Ovary (tissue), 9 donors: ENCODE results near the gene FMNL2. TPM values are rescaled to one million over a fixed set of nuclear protein-coding genes. Genes with fewer than 3 reads are reported as not detected.

Experiments used
- DNase-seq, 5 donors: peaks; one replicate each; pipeline ENCODE4 v3.0.0-alpha.2; 2019 to 2020
- H3K27ac ChIP-seq, 2 donors: fragments of 200-600 bp; one replicate each; pipeline versions ENCODE4 v1.5.1 to v1.8.0; 2019 to 2022
- H3K27me3 ChIP-seq: fragments of 200-600 bp; one replicate; pipeline ENCODE4 v1.8.0; 2022
- H3K36me3 ChIP-seq: fragments of 200-600 bp; sonication (generic); one replicate; pipeline ENCODE4 v1.5.1; 2019
- H3K4me1 ChIP-seq: one replicate; pipeline ENCODE4 v1.8.1; 2013; ENCODE audit warnings: mild to moderate bottlenecking, moderate library complexity; ENCODE audit not compliant: insufficient read depth
- H3K4me3 ChIP-seq: fragments of 200-600 bp; sonication (generic); one replicate; pipeline ENCODE4 v1.5.1; 2017
- H3K9me3 ChIP-seq, 2 donors: fragments of 200-600 bp in 1 of 2; sonication (generic) in 1 of 2; one replicate each; pipeline versions ENCODE4 v1.5.1 to v1.8.1; 2013 to 2019; ENCODE audit warnings: mild to moderate bottlenecking in 1 of 2, moderate library complexity in 1 of 2
- CTCF ChIP-seq, 3 donors: fragments of 450-650 bp in 2 of 3; fragments of 200-600 bp in 1 of 3; IDR thresholded peaks; one replicate each; pipeline versions ENCODE4 v1.5.1 to v1.8.0; 2016 to 2022; ENCODE audit warnings: antibody characterized with exemption in 3 of 3, mild to moderate bottlenecking in 1 of 3
- EP300 ChIP-seq: sonication (generic); formaldehyde crosslinking; IDR thresholded peaks from one replicate; pipeline ENCODE4 v1.6.1; 2017; ENCODE audit warnings: antibody characterized with exemption
- POLR2A ChIP-seq: fragments of 450-650 bp; IDR thresholded peaks from one replicate; pipeline ENCODE4 v1.6.1; 2017; ENCODE audit warnings: antibody characterized with exemption, mild to moderate bottlenecking, moderate library complexity
- WGBS, 3 donors: extraction: QIAGEN DNeasy Blood & Tissue Kit in 1 of 3; methylation state at CpG; one replicate each; pipeline versions ENCODE4 v1.1.5 to v1.1.7; 2013 to 2017; 5-methylcytosine and 5-hydroxymethylcytosine counted together
- intact Hi-C, 4 donors: fragments of 100-400 bp; cut with DNase I; formaldehyde crosslinking; loops; one replicate each; pipeline versions ENCODE4 v1.11.0 to v1.15.1; 2022 to 2023
- polyA plus RNA-seq, 2 donors: library from polyadenylated mRNA; stranded (reverse); fragments of 200-250 nt in 1 of 2; fragments of 350-450 nt in 1 of 2; fragmentation: Illumina TruSeq in 1 of 2; extraction: RNeasy Lipid Tissue Mini Kit (QIAGEN cat#74804) in 1 of 2; gene quantifications; one replicate each; pipeline ENCODE4 v1.2.3, GENCODE V29; 2013 to 2014
- total RNA-seq, 7 donors: library from RNA; depleted of rRNA in 2 of 7; stranded (reverse); fragments of >200 nt in 2 of 7; fragmentation: NEBNext Ultra II Directional in 3 of 7; extraction: Animal tissue kit (Norgen Biotek cat#: 25700) in 3 of 7; gene quantifications; one replicate each; pipeline versions ENCODE4 v1.1.0 to v1.2.4, GENCODE V29; 2016 to 2023
- donor health status: DM: no; HTN: no; CAD: no; lungs with moderate emphysema.
- donor health status: DM: no; HTN: no; CAD: no.
- donor health status: Bipolar disorder and iron deficiency.
- donor health status: DM: yes; HTN: yes; CAD: no.
- donor health status: DM: no; HTN: no; CAD: no.
- donor health status: DM: yes; HTN: yes; CAD: no.

The FMNL2 gene
- total and polyA plus RNA-seq, 9 donors: 30.3 to 89.1 (median 51.3) TPM

- no peaks in the 10 kb centered on the region for H3K27me3 ChIP-seq
- peaks cover 8% of the 10 kb centered on the region for H3K4me1 ChIP-seq
- H3K27ac ChIP-seq: no peak overlapping the region
- no peak for TF ChIP-seq CTCF (IDR thresholded peaks at IDR 0.05)
- no peak for TF ChIP-seq EP300
- TF ChIP-seq POLR2A: no peak
- intact Hi-C loops: loop anchor here in 1 of 4 donors (10.0 kb wide), 1 partner anchor 64 kb away; no protein-coding TSS in a partner anchor
- no peak overlapping the region for H3K4me3 ChIP-seq
- no peaks in the 10 kb centered on the region for H3K36me3 ChIP-seq
- 91 to 97% (median 94%) methylated on average over 3 of the region's 3 CpGs for WGBS, 3 donors
- no peak for DNase-seq
- no peaks in the 10 kb centered on the region for H3K9me3 ChIP-seq
Measured at GRCh38 chr2:152440460-152440859, 105.5 kb downstream of the FMNL2 start.

- 95 to 98% (median 97%) methylated on average over 7 of the region's 7 CpGs for WGBS, 3 donors
- peaks cover 13% of the 10 kb centered on the region for H3K4me1 ChIP-seq
- intact Hi-C loops: loop anchor here in 1 of 4 donors (10.0 kb wide), 1 partner anchor 63 kb away; no protein-coding TSS in a partner anchor
Measured at GRCh38 chr2:152441961-152442360, 107.0 kb downstream of the FMNL2 start.

GRCh38 chr2:152443771-152444170 is 108.8 kb downstream of the FMNL2 start:
- no peaks in the 10 kb centered on the region for H3K27me3 ChIP-seq
- H3K4me3 ChIP-seq: no peak overlapping the region
- H3K27ac ChIP-seq: no peak overlapping the region
- H3K9me3 ChIP-seq: no peaks in the 10 kb centered on the region
- intact Hi-C loops: loop anchor here in 1 of 4 donors (10.0 kb wide), 1 partner anchor 61 kb away; no protein-coding TSS in a partner anchor
- H3K36me3 ChIP-seq: no peaks in the 10 kb centered on the region
- WGBS, 3 donors: 67 to 81% (median 77%) methylated on average over 6 of the region's 6 CpGs
- peaks cover 9% of the 10 kb centered on the region for H3K4me1 ChIP-seq
- no peak for DNase-seq
- TF ChIP-seq POLR2A (no peak), EP300 (no peak), CTCF (IDR thresholded peaks at IDR 0.05) (no peak)

More at GRCh38 chr2:152441961-152442360, 107.0 kb downstream of the FMNL2 start:
- no peak overlapping the region for H3K27ac ChIP-seq
- DNase-seq: no peak
- no peaks in the 10 kb centered on the region for H3K9me3 ChIP-seq
- H3K36me3 ChIP-seq: no peaks in the 10 kb centered on the region
- no peaks in the 10 kb centered on the region for H3K27me3 ChIP-seq
- no peak overlapping the region for H3K4me3 ChIP-seq
- no peak for TF ChIP-seq CTCF (IDR thresholded peaks at IDR 0.05)
- no peak for TF ChIP-seq EP300
- TF ChIP-seq POLR2A: no peak

- Histone ChIP-seq H3K4me3 (no peak overlapping the region), H3K27ac (no peak overlapping the region), H3K27me3 (no peaks in the 10 kb centered on the region), H3K4me1 (peaks cover 9% of the 10 kb centered on the region), H3K36me3 (no peaks in the 10 kb centered on the region), H3K9me3 (no peaks in the 10 kb centered on the region)
- DNase-seq: no peak
- TF ChIP-seq EP300 (no peak), CTCF (IDR thresholded peaks at IDR 0.05) (no peak), POLR2A (no peak)
- WGBS, 3 donors: 69 to 80% (median 77%) methylated on average over 3 of the region's 3 CpGs
- intact Hi-C loops: loop anchor here in 1 of 4 donors (10.0 kb wide), 1 partner anchor 60 kb away; no protein-coding TSS in a partner anchor
Measured at GRCh38 chr2:152444448-152444847, 109.5 kb downstream of the FMNL2 start.
